HepG2 (cell line): ENCODE data around the gene TTC23. TPM values are rescaled to one million over a fixed set of nuclear protein-coding genes. Genes with fewer than 3 reads are reported as not detected.

Experiments
- EP300 ChIP-seq, 3 experiments: sonication (generic) in 1 of 3; formaldehyde crosslinking in 1 of 3; IDR thresholded peaks; 2 replicates each; pipeline versions ENCODE4 v1.5.1 to v1.6.1; 2011 to 2020; ENCODE audit warnings: low read depth in 2 of 3, low read length in 2 of 3, borderline replicate concordance in 1 of 3, improper control_type of control experiment in 1 of 3, mild to moderate bottlenecking in 1 of 3, missing genetic modification reagents in 1 of 3, moderate library complexity in 1 of 3
- NAIF1 ChIP-seq: sonication (generic); formaldehyde crosslinking; IDR thresholded peaks from 2 replicates; pipeline ENCODE4 v1.5.0; 2020; ENCODE audit warnings: mild to moderate bottlenecking, missing genetic modification reagents, borderline replicate concordance
- NR2F1 ChIP-seq, 2 experiments: fragments of 450-650 bp in 1 of 2; formaldehyde crosslinking in 1 of 2; IDR thresholded peaks; 2 replicates each; pipeline versions ENCODE4 v1.5.0 to v1.6.1; 2016 to 2020; ENCODE audit warnings: mild to moderate bottlenecking in 1 of 2, missing compliant biosample characterization in 1 of 2, missing genetic modification reagents in 1 of 2, moderate library complexity in 1 of 2
- POLR2A ChIP-seq, 2 experiments: IDR thresholded peaks; 2 replicates each; pipeline ENCODE4 v1.6.1; 2011; ENCODE audit warnings: low read depth in 2 of 2, low read length in 2 of 2, mild to moderate bottlenecking in 1 of 2, moderate library complexity in 1 of 2; ENCODE audit not compliant: insufficient read depth in 1 of 2
- SCMH1 ChIP-seq: sonication (generic); formaldehyde crosslinking; IDR thresholded peaks from 2 replicates; pipeline ENCODE4 v1.9.0; 2021; ENCODE audit warnings: missing genetic modification reagents, mild to moderate bottlenecking, borderline replicate concordance
- ZNF329 ChIP-seq: sonication (generic); formaldehyde crosslinking; IDR thresholded peaks from 2 replicates; pipeline ENCODE4 v1.9.0; 2021; ENCODE audit warnings: low read depth, mild to moderate bottlenecking, missing genetic modification reagents
- ZNF510 ChIP-seq: sonication (generic); formaldehyde crosslinking; IDR thresholded peaks from 2 replicates; pipeline ENCODE4 v1.4.0; 2020; ENCODE audit warnings: low read depth, mild to moderate bottlenecking, missing genetic modification reagents
- ZNF543 ChIP-seq: sonication (generic); formaldehyde crosslinking; IDR thresholded peaks from 2 replicates; pipeline ENCODE4 v1.4.0; 2020; ENCODE audit warnings: mild to moderate bottlenecking, missing genetic modification reagents
- ZNF550 ChIP-seq: sonication (generic); formaldehyde crosslinking; IDR thresholded peaks from 2 replicates; pipeline ENCODE4 v1.4.0; 2020; ENCODE audit warnings: mild to moderate bottlenecking, missing genetic modification reagents, borderline replicate concordance
- ZSCAN30 ChIP-seq: sonication (generic); formaldehyde crosslinking; IDR thresholded peaks from 2 replicates; pipeline ENCODE4 v1.5.0; 2020; ENCODE audit warnings: mild to moderate bottlenecking, missing genetic modification reagents
- polyA plus RNA-seq, 8 experiments: library from polyadenylated mRNA; depleted of rRNA in 3 of 8; stranded (reverse) in 7 of 8; unstranded in 1 of 8; fragments of >200 nt; fragmentation: Illumina TruSeq in 4 of 8; extraction: Trizol in 4 of 8; gene quantifications; 2 replicates each; pipeline versions ENCODE4 v1.2.1 to v1.2.3, GENCODE V29; 2011 to 2016; ENCODE audit warnings: low read depth in 4 of 8, missing spikeins in 1 of 8, mixed read lengths in 1 of 8; ENCODE audit not compliant: insufficient read depth in 1 of 8
- total RNA-seq, 5 experiments: library from RNA; depleted of rRNA; stranded (reverse); fragments of >200 nt; fragmentation: Illumina TruSeq; extraction: Trizol; gene quantifications; 2 replicates each; pipeline ENCODE4 v1.2.3, GENCODE V29; 2016; ENCODE audit warnings: low read depth in 1 of 5
- TF ChIP-seq, protein P1 (sequence below): sonication (generic); formaldehyde crosslinking; IDR thresholded peaks from 2 replicates; pipeline ENCODE4 v1.4.0; 2020; ENCODE audit warnings: mild to moderate bottlenecking, missing genetic modification reagents
- TF ChIP-seq, protein P2 (sequence below): sonication (generic); formaldehyde crosslinking; IDR thresholded peaks from 2 replicates; pipeline ENCODE4 v1.4.0; 2020; ENCODE audit warnings: missing genetic modification reagents; ENCODE audit errors: not compliant biosample characterization
- TF ChIP-seq, protein P3 (sequence below): sonication (generic); formaldehyde crosslinking; IDR thresholded peaks from 2 replicates; pipeline ENCODE4 v1.8.0; 2022; ENCODE audit warnings: mild to moderate bottlenecking, missing genetic modification reagents, moderate library complexity
- TF ChIP-seq, protein P4 (sequence below): sonication (generic); formaldehyde crosslinking; IDR thresholded peaks from 2 replicates; pipeline ENCODE4 v1.4.0; 2020; ENCODE audit warnings: missing genetic modification reagents
- TF ChIP-seq, protein P5 (sequence below), 2 experiments: sonication (generic) in 1 of 2; formaldehyde crosslinking in 1 of 2; IDR thresholded peaks; 2 replicates each; pipeline versions ENCODE4 v1.4.0 to v1.6.1; 2018 to 2020; ENCODE audit warnings: missing genetic modification reagents in 2 of 2, borderline replicate concordance in 1 of 2, low read depth in 1 of 2, mild to moderate bottlenecking in 1 of 2, missing biosample characterization in 1 of 2

Gene TTC23
- total and polyA plus RNA-seq, 2 of the 13 experiments (the other 11 are each of a cell fraction or from before 2014, with no cell fraction given): 1.6 to 11.7 TPM

DNA sequence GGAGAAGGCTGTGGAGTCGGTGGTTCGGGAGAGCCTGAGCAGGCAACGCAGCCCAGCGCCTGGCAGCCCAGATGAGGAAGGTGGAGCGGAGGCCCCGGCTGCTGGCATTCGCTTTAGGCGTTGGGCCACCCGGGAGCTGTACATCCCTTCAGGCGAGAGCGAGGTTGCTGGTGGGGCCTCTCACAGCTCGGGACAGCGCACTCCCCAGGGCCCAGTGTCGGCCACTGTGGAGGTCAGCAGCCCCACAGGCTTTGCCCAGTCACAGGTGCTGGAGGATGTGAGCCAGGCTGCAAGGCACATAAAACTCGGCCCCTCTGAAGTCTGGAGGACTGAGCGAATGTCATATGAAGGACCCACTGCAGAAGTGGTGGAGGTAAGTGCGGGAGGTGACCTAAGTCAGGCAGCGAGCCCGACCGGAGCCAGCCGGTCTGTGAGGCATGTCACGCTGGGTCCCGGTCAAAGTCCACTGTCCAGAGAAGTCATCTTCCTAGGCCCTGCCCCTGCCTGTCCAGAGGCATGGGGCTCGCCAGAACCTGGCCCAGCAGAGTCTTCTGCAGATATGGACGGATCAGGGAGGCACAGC lies 117.8 kb downstream of the TTC23 start (continued):
- TF ChIP-seq ZNF510 (CRISPR knock-in tag) (no peak), NR2F1 (CRISPR knock-in tag; IDR thresholded peaks at IDR 0.05) (no peak), ZNF550 (CRISPR knock-in tag) (no peak), ZNF329 (no peak), POLR2A (IDR thresholded peaks at IDR 0.05; ENCODE audit: insufficient read depth in 1 of 2, low read depth in 2 of 2, low read length in 2 of 2) (0 out of 4 replicates have a peak, but pooled peaks of 1 of the 2 experiments have one; percentile 43), ZSCAN30 (CRISPR knock-in tag) (no peak), NAIF1 (CRISPR knock-in tag) (no peak), SCMH1 (CRISPR knock-in tag) (no peak), ZNF543 (no peak), EP300 (IDR thresholded peaks at IDR 0.05; ENCODE audit: low read depth in 2 of 2, low read length in 2 of 2) (no peak), EP300 (CRISPR knock-in tag; IDR thresholded peaks at IDR 0.05; ENCODE audit: borderline replicate concordance) (no peak)
- TF ChIP-seq, protein P1, sequence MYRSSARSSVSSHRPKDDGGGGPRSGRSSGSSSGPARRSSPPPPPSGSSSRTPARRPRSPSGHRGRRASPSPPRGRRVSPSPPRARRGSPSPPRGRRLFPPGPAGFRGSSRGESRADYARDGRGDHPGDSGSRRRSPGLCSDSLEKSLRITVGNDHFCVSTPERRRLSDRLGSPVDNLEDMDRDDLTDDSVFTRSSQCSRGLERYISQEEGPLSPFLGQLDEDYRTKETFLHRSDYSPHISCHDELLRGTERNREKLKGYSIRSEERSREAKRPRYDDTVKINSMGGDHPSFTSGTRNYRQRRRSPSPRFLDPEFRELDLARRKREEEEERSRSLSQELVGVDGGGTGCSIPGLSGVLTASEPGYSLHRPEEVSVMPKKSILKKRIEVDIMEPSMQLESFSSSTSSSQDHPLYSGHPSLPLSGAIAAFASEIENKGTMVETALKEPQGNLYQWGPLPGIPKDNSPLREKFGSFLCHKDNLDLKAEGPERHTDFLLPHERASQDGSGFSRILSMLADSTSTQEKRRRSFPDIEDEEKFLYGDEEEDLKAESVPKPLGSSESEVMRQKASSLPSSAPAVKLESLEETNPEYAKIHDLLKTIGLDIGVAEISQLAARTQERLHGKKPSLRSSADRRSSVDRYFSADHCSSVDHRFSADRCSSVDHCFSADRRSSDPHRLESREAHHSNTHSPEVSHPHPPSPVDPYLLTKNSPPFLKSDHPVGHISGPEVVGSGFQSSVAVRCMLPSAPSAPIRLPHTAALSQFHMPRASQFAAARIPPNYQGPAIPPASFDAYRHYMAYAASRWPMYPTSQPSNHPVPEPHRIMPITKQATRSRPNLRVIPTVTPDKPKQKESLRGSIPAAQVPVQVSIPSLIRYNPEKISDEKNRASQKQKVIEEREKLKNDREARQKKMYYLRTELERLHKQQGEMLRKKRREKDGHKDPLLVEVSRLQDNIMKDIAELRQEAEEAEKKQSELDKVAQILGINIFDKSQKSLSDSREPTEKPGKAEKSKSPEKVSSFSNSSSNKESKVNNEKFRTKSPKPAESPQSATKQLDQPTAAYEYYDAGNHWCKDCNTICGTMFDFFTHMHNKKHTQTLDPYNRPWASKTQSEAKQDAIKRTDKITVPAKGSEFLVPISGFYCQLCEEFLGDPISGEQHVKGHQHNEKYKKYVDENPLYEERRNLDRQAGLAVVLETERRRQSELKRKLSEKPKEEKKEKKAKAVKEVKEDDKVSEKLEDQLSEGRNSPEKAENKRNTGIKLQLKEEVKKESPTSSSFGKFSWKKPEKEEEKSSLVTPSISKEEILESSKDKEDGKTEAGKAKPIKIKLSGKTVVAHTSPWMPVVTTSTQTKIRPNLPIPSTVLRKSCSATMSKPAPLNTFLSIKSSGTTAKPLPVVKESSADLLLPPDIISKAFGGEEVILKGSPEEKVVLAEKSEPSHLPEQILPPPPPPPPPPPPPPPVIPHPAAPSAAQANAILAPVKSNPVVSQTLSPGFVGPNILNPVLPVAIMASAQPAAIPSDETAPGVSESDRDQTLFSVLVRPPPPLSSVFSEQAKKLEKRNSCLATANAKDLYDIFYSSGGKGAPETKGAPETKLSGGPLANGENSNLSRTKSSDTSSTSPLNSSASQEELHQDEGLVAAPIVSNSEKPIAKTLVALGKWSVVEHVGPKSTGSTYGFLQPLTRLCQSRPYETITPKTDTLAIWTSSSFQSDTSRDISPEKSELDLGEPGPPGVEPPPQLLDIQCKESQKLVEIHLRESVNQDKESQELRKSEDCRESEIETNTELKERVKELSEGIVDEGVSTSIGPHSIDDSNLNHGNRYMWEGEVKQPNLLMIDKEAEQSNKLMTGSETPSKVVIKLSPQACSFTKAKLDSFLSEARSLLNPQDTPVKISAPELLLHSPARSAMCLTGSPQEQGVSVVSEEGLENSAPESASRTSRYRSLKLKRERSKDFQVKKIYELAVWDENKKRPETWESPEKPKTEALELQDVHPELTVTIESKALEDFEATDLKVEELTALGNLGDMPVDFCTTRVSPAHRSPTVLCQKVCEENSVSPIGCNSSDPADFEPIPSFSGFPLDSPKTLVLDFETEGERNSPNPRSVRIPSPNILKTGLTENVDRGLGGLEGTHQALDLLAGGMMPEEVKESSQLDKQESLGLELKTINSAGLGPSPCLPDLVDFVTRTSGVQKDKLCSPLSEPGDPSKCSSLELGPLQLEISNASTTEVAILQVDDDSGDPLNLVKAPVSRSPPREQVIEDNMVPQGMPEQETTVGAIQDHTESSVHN (CRISPR knock-in tag): no peak
- TF ChIP-seq, protein P2, sequence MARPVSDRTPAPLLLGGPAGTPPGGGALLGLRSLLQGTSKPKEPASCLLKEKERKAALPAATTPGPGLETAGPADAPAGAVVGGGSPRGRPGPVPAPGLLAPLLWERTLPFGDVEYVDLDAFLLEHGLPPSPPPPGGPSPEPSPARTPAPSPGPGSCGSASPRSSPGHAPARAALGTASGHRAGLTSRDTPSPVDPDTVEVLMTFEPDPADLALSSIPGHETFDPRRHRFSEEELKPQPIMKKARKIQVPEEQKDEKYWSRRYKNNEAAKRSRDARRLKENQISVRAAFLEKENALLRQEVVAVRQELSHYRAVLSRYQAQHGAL (CRISPR knock-in tag): no peak
- TF ChIP-seq, protein P3, sequence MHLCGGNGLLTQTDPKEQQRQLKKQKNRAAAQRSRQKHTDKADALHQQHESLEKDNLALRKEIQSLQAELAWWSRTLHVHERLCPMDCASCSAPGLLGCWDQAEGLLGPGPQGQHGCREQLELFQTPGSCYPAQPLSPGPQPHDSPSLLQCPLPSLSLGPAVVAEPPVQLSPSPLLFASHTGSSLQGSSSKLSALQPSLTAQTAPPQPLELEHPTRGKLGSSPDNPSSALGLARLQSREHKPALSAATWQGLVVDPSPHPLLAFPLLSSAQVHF (CRISPR knock-in tag): no peak
- TF ChIP-seq, protein P4, sequence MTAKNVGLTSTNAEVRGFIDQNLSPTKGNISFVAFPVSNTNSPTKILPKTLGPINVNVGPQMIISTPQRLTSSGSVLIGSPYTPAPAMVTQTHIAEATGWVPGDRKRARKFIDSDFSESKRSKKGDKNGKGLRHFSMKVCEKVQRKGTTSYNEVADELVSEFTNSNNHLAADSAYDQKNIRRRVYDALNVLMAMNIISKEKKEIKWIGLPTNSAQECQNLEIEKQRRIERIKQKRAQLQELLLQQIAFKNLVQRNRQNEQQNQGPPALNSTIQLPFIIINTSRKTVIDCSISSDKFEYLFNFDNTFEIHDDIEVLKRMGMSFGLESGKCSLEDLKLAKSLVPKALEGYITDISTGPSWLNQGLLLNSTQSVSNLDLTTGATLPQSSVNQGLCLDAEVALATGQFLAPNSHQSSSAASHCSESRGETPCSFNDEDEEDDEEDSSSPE (CRISPR knock-in tag): peak; percentile 32; the same call in 1 of the 2 replicates
- TF ChIP-seq, protein P5, sequence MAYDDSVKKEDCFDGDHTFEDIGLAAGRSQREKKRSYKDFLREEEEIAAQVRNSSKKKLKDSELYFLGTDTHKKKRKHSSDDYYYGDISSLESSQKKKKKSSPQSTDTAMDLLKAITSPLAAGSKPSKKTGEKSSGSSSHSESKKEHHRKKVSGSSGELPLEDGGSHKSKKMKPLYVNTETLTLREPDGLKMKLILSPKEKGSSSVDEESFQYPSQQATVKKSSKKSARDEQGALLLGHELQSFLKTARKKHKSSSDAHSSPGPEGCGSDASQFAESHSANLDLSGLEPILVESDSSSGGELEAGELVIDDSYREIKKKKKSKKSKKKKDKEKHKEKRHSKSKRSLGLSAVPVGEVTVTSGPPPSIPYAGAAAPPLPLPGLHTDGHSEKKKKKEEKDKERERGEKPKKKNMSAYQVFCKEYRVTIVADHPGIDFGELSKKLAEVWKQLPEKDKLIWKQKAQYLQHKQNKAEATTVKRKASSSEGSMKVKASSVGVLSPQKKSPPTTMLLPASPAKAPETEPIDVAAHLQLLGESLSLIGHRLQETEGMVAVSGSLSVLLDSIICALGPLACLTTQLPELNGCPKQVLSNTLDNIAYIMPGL (CRISPR knock-in tag; IDR thresholded peaks at IDR 0.05; ENCODE audit: borderline replicate concordance in 1 of 2, low read depth in 1 of 2): 0 out of 4 replicates have a peak, but pooled peaks of 1 of the 2 experiments have one; percentile 36
